ENCODE results near the gene RPS15A. TPM values are rescaled to one million over a fixed set of nuclear protein-coding genes. Genes with fewer than 3 reads are reported as not detected.

RPS15A gene
- total RNA-seq (1,585 and 1,952 TPM in 2 replicates), polyA plus RNA-seq (3,629 and 3,828 TPM in 2 replicates), polyA minus RNA-seq (ENCODE audit: low replicate concordance) (324 and 332 TPM in 2 replicates)
- 2,339 and 2,795 TPM in 2 replicates for polyA plus RNA-seq (2012)

DNA sequence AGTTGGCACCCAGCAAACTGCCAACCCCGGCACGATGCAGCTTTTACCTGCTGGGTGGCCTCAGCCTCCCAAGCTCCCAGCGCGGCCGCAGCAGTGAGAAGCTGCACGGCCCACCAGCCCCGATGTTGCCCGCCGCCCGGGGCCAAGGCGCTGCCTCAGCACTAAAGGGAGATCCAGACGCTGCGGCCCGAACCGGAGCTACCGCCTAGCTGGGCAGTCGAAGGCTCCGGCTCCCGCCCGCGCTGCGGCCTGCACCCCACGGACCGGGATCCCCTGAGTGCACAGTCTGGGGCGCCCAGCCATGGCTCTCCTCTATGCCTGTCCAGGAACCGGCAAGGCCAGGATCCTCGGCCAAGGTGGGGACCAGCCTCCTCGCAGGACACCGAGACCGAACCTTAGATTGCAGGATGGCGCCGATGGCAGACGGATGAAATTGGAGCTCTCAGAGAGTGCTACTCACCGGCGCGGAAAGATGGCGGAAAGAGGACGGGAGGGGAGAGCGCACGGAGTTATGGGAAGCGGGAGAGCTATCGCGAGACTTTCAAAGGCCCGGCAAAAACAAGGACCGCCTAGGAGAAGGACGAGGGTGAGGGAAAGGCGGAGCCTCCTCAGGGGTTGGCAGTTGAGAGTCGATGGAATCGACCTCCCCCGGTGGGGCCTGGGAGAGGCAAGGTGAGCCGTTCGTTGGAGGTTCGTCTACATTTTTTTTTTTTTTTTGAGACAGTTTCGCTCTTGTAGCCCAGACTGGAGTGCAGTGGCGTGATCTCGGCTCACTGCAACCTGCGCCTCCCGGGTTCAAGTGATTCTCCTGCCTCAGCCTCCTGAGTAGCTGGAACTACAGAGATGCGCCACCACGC is at the start of gene RPS15A:
Gene RPS15A (minus strand): TSS at position 485 of the 857 bp plus-strand sequence. CDS start 1,221 bp downstream, outside the sequence.
- TF ChIP-seq EZH2 (IDR thresholded peaks at IDR 0.05; ENCODE audit: low read length, missing control alignments): no peak
- TF ChIP-seq, protein P1, sequence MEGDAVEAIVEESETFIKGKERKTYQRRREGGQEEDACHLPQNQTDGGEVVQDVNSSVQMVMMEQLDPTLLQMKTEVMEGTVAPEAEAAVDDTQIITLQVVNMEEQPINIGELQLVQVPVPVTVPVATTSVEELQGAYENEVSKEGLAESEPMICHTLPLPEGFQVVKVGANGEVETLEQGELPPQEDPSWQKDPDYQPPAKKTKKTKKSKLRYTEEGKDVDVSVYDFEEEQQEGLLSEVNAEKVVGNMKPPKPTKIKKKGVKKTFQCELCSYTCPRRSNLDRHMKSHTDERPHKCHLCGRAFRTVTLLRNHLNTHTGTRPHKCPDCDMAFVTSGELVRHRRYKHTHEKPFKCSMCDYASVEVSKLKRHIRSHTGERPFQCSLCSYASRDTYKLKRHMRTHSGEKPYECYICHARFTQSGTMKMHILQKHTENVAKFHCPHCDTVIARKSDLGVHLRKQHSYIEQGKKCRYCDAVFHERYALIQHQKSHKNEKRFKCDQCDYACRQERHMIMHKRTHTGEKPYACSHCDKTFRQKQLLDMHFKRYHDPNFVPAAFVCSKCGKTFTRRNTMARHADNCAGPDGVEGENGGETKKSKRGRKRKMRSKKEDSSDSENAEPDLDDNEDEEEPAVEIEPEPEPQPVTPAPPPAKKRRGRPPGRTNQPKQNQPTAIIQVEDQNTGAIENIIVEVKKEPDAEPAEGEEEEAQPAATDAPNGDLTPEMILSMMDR (conservative IDR thresholded peaks at IDR 0.05 in 1 of 2, IDR thresholded peaks at IDR 0.05 in 1 of 2; ENCODE audit: low read depth in 1 of 2, low read length in 2 of 2): no peak
- peaks cover 58% of the 10 kb centered on the region for H3K79me2 ChIP-seq (ENCODE audit: control insufficient read depth, insufficient read depth, low read length)
- H3K4me3 ChIP-seq (replicated peaks in 1 of 4; ENCODE audit: control extremely low read depth in 1 of 4, insufficient read depth in 1 of 4, low read depth in 3 of 4, low read length in 4 of 4): peak within 1 kb of the TSS; percentile 71 to 100 (median 83)
- H4K20me1 ChIP-seq (ENCODE audit: control insufficient read depth, extremely low read depth, insufficient read depth, low read length): peaks cover 6% of the 10 kb centered on the region
- peak; percentile 97 to 99 for DNase-seq (ENCODE audit: low read depth in 2 of 2)
- no peaks in the 10 kb centered on the region for H3K27me3 ChIP-seq (ENCODE audit: control insufficient read depth, insufficient read depth, low read length)
- peaks cover 20% of the 10 kb centered on the region for H3K36me3 ChIP-seq (ENCODE audit: control insufficient read depth, insufficient read depth, low read length)
- peak within 1 kb of the TSS; percentile 85 for H3K9ac ChIP-seq (ENCODE audit: insufficient read depth, low read length)
- H3K9me3 ChIP-seq (ENCODE audit: control insufficient read depth, insufficient read depth, low read depth, low read length): no peaks in the 10 kb centered on the region
- H3K4me2 ChIP-seq (ENCODE audit: extremely low read depth, insufficient read depth, low read length): peak within 1 kb of the TSS; percentile 97
- peak within 1 kb of the TSS; percentile 84 for H3K27ac ChIP-seq (ENCODE audit: insufficient read depth, low read length)
- peak within 1 kb of the TSS; percentile 88 for H2AFZ ChIP-seq (ENCODE audit: low read length)
- peaks cover 11% of the 10 kb centered on the region for H3K4me1 ChIP-seq (ENCODE audit: control insufficient read depth, extremely low read depth, insufficient read depth, low read length)

DNA sequence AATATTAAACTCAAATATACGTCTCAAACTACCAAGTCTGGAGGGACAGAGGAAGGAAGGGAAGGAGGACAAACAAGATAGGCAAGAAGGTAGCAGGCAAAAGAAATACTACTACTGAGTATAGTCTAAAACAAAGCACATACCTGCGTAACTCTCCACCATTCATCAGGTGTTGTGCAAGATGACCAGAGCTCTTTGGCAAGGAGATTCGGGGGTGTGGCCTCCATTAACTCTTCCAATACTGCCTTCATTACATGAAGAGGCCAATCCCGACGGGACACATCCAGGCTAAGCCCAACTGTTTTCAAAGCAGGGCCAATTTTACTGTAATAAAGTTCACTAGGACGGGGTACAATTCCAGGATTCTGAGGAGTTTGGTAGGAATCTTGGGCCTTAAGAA is 49.4 kb upstream of the RPS15A start:
- Histone ChIP-seq H3K4me2 (ENCODE audit: extremely low read depth, insufficient read depth, low read length) (no peak overlapping the region), H3K9ac (ENCODE audit: insufficient read depth, low read length) (no peak overlapping the region), H3K36me3 (ENCODE audit: control insufficient read depth, insufficient read depth, low read length) (peaks cover 18% of the 10 kb centered on the region), H3K27ac (ENCODE audit: insufficient read depth, low read length) (no peak overlapping the region), H3K27me3 (ENCODE audit: control insufficient read depth, insufficient read depth, low read length) (no peaks in the 10 kb centered on the region), H3K4me1 (ENCODE audit: control insufficient read depth, extremely low read depth, insufficient read depth, low read length) (no peaks in the 10 kb centered on the region), H2AFZ (ENCODE audit: low read length) (no peak overlapping the region), H4K20me1 (ENCODE audit: control insufficient read depth, extremely low read depth, insufficient read depth, low read length) (no peaks in the 10 kb centered on the region), H3K9me3 (ENCODE audit: control insufficient read depth, insufficient read depth, low read depth, low read length) (no peaks in the 10 kb centered on the region), H3K79me2 (ENCODE audit: control insufficient read depth, insufficient read depth, low read length) (no peaks in the 10 kb centered on the region), H3K4me3 (replicated peaks in 1 of 4; ENCODE audit: control extremely low read depth in 1 of 4, insufficient read depth in 1 of 4, low read depth in 3 of 4, low read length in 4 of 4) (no peak overlapping the region)
- no peak for DNase-seq (ENCODE audit: low read depth in 2 of 2)
- TF ChIP-seq, protein P1 (conservative IDR thresholded peaks at IDR 0.05 in 1 of 2, IDR thresholded peaks at IDR 0.05 in 1 of 2; ENCODE audit: low read depth in 1 of 2, low read length in 2 of 2): no peak
- TF ChIP-seq EZH2 (IDR thresholded peaks at IDR 0.05; ENCODE audit: low read length, missing control alignments): no peak

DNA sequence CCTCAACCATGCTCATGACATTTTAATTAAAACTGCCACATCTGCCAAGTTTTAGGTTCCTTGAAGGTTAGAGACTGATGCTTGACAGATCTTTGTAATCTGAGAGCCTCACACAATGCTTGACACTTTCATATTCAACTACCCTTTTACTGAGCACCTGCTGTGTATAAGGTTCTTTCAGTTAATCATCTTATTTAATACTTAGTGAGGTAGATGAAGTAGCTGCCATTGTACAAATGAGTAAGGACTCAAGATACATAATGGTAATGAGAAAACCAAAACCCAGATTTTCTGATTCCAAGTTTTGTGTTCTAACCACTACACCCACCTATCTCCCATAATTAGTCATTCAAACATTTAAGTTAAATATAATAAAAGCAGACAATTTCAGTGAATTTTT is 46.6 kb upstream of the RPS15A start:
- Histone ChIP-seq H3K4me3 (replicated peaks in 1 of 4; ENCODE audit: control extremely low read depth in 1 of 4, insufficient read depth in 1 of 4, low read depth in 3 of 4, low read length in 4 of 4) (no peak overlapping the region), H3K9me3 (ENCODE audit: control insufficient read depth, insufficient read depth, low read depth, low read length) (no peaks in the 10 kb centered on the region), H3K27ac (ENCODE audit: insufficient read depth, low read length) (no peak overlapping the region), H2AFZ (ENCODE audit: low read length) (no peak overlapping the region), H3K27me3 (ENCODE audit: control insufficient read depth, insufficient read depth, low read length) (no peaks in the 10 kb centered on the region), H3K9ac (ENCODE audit: insufficient read depth, low read length) (no peak overlapping the region), H3K4me1 (ENCODE audit: control insufficient read depth, extremely low read depth, insufficient read depth, low read length) (no peaks in the 10 kb centered on the region), H3K4me2 (ENCODE audit: extremely low read depth, insufficient read depth, low read length) (no peak overlapping the region), H3K79me2 (ENCODE audit: control insufficient read depth, insufficient read depth, low read length) (no peaks in the 10 kb centered on the region), H3K36me3 (ENCODE audit: control insufficient read depth, insufficient read depth, low read length) (peaks cover 28% of the 10 kb centered on the region), H4K20me1 (ENCODE audit: control insufficient read depth, extremely low read depth, insufficient read depth, low read length) (no peaks in the 10 kb centered on the region)
- DNase-seq (ENCODE audit: low read depth in 2 of 2): no peak
- TF ChIP-seq, protein P1 (conservative IDR thresholded peaks at IDR 0.05 in 1 of 2, IDR thresholded peaks at IDR 0.05 in 1 of 2; ENCODE audit: low read depth in 1 of 2, low read length in 2 of 2): no peak
- no peak for TF ChIP-seq EZH2 (IDR thresholded peaks at IDR 0.05; ENCODE audit: low read length, missing control alignments)
